GM19324 (cell line): Measurements from ENCODE around the gene SLC22A31.
"Not testable (repeated sequence)": the region's sequence is repeated elsewhere in the genome, so short reads cannot be mapped to it uniquely, and the experiment has no call there.

ENCODE experiments used
- ATAC-seq: cut with Tn5 transposase; IDR thresholded peaks from one replicate; pipeline ENCODE4 v1.9.1; 2021; ENCODE audit warnings: mild to moderate bottlenecking, moderate library complexity; ENCODE audit not compliant: unreplicated experiment, low FRiP score

The SLC22A31 gene

GRCh38 chr16:89194340-89195311 is 5.7 kb downstream of the SLC22A31 start:
- no peak for ATAC-seq

GRCh38 chr16:89193576-89194293 is 6.6 kb downstream of the SLC22A31 start:
- no peak for ATAC-seq

- ATAC-seq, result no peak
Observed at GRCh38 chr16:89192956-89193575, 7.3 kb downstream of the SLC22A31 start.

- ATAC-seq, result not testable (repeated sequence)
Observed at GRCh38 chr16:89192186-89192955, 8.0 kb downstream of the SLC22A31 start.

- no peak for ATAC-seq
Observed at GRCh38 chr16:89191901-89192185, 8.5 kb downstream of the SLC22A31 start.

- no peak for ATAC-seq
Observed at GRCh38 chr16:89191033-89191900, 9.1 kb downstream of the SLC22A31 start.

GRCh38 chr16:89190150-89190958 is 10.0 kb downstream of the SLC22A31 start:
- ATAC-seq, result no peak

GRCh38 chr16:89189358-89190025 is 10.8 kb downstream of the SLC22A31 start:
- ATAC-seq, result no peak

- not testable (repeated sequence) for ATAC-seq
Observed at GRCh38 chr16:89188471-89189357, 11.6 kb downstream of the SLC22A31 start.

- no peak for ATAC-seq
Observed at GRCh38 chr16:89187770-89188392, 12.5 kb downstream of the SLC22A31 start.

- no peak for ATAC-seq
Observed at GRCh38 chr16:89187032-89187769, 13.1 kb downstream of the SLC22A31 start.

GRCh38 chr16:89186593-89187031 is 13.7 kb downstream of the SLC22A31 start:
- ATAC-seq, result not testable (repeated sequence)

GRCh38 chr16:89185887-89186592 is 14.3 kb downstream of the SLC22A31 start:
- not testable (repeated sequence) for ATAC-seq

GRCh38 chr16:89184933-89185794 is 15.2 kb downstream of the SLC22A31 start:
- no peak for ATAC-seq

- ATAC-seq, result no peak
Observed at GRCh38 chr16:89184677-89184932, 15.7 kb downstream of the SLC22A31 start.
